Neural cell (in vitro differentiated cells): ENCODE data around the gene FZD7. TPM values are rescaled to one million over a fixed set of nuclear protein-coding genes. Genes with fewer than 3 reads are reported as not detected.

ENCODE experiments used
- H2AFZ ChIP-seq: fragments of 200-600, 300-800 bp; sonication (generic), shearing (Covaris generic); 2 replicates; pipeline ENCODE4 v1.6.0; 2014; ENCODE audit warnings: low read depth, mild to moderate bottlenecking, antibody characterized with exemption, low read length, moderate library complexity
- H3F3A ChIP-seq: fragments of 200-600 bp; shearing (Covaris generic); 2 replicates; pipeline ENCODE4 v1.6.1; 2016; ENCODE audit warnings: mild to moderate bottlenecking, moderate library complexity, mixed read lengths, antibody characterized with exemption, low read length; ENCODE audit not compliant: insufficient read depth, poor library complexity, severe bottlenecking
- H3K27ac ChIP-seq: fragments of 200-600, 300-800 bp; sonication (generic), shearing (Covaris generic); 2 replicates; pipeline ENCODE4 v1.5.1; 2014; ENCODE audit warnings: mild to moderate bottlenecking, low read length, moderate library complexity
- H3K27me3 ChIP-seq: fragments of 300-800, 200-600 bp; sonication (generic), shearing (Covaris generic); 2 replicates; pipeline ENCODE4 v1.6.0; 2014; ENCODE audit warnings: mild to moderate bottlenecking, low read depth, low read length, moderate library complexity; ENCODE audit not compliant: insufficient read depth
- H3K36me3 ChIP-seq: fragments of 300-800, 200-600 bp; sonication (generic), shearing (Covaris generic); 2 replicates; pipeline ENCODE4 v1.5.1; 2014; ENCODE audit warnings: mild to moderate bottlenecking, antibody characterized with exemption, low read length, moderate library complexity; ENCODE audit not compliant: insufficient read depth
- H3K4me2 ChIP-seq: fragments of 300-800, 200-600 bp; sonication (generic), shearing (Covaris generic); 2 replicates; pipeline ENCODE4 v1.6.0; 2014; ENCODE audit warnings: mild to moderate bottlenecking, low read length
- H3K4me3 ChIP-seq: fragments of 300-800, 200-600 bp; sonication (generic), shearing (Covaris generic); 2 replicates; pipeline ENCODE4 v1.5.1; 2014; ENCODE audit warnings: mild to moderate bottlenecking, low read length, moderate library complexity
- H3K79me2 ChIP-seq: fragments of 200-600 bp; shearing (Covaris generic); replicated peaks from 2 replicates; pipeline ENCODE4 v1.6.0; 2014; ENCODE audit warnings: mild to moderate bottlenecking, low read length, moderate library complexity; ENCODE audit not compliant: insufficient read depth
- H3K9ac ChIP-seq: fragments of 300-800, 200-600 bp; sonication (generic), shearing (Covaris generic); 2 replicates; pipeline ENCODE4 v1.6.1; 2016; ENCODE audit warnings: mild to moderate bottlenecking, low read length, mixed read lengths
- H3K9me2 ChIP-seq: fragments of 200-600 bp; shearing (Covaris generic); 2 replicates; pipeline ENCODE4 v1.6.1; 2016; ENCODE audit warnings: mild to moderate bottlenecking, low read length, mixed read lengths; ENCODE audit not compliant: insufficient read depth
- H3K9me3 ChIP-seq: fragments of 200-600, 300-800 bp; sonication (generic), shearing (Covaris generic); 2 replicates; pipeline ENCODE4 v1.6.1; 2016; ENCODE audit warnings: mild to moderate bottlenecking, mixed run types, low read length, moderate library complexity, mixed read lengths
- H4K20me1 ChIP-seq: fragments of 200-600 bp; shearing (Covaris generic); 2 replicates; pipeline ENCODE4 v1.6.1; 2016; ENCODE audit warnings: mild to moderate bottlenecking, mixed run types; ENCODE audit not compliant: insufficient read depth
- CTCF ChIP-seq: fragments of 450-650 bp; IDR thresholded peaks from 2 replicates; pipeline ENCODE4 v1.5.1; 2014; ENCODE audit warnings: antibody characterized with exemption, mild to moderate bottlenecking, moderate library complexity; ENCODE audit not compliant: poor library complexity, severe bottlenecking
- EP300 ChIP-seq: fragments of 450-650 bp; conservative IDR thresholded peaks from 2 replicates; pipeline ENCODE4 v1.6.1; 2014; ENCODE audit warnings: antibody characterized with exemption, mild to moderate bottlenecking, moderate library complexity; ENCODE audit not compliant: poor library complexity, severe bottlenecking
- EZH2 ChIP-seq: fragments of 200-600, 300-800 bp; shearing (Covaris generic), sonication (generic); IDR thresholded peaks from 2 replicates; pipeline ENCODE4 v1.6.1; 2014; ENCODE audit warnings: antibody characterized with exemption, low read length, borderline replicate concordance, mild to moderate bottlenecking; ENCODE audit not compliant: insufficient read depth, poor library complexity, severe bottlenecking
- MXI1 ChIP-seq: fragments of 450-650 bp; conservative IDR thresholded peaks from 2 replicates; pipeline ENCODE4 v1.6.1; 2014; ENCODE audit warnings: antibody characterized with exemption, mild to moderate bottlenecking; ENCODE audit not compliant: poor library complexity, severe bottlenecking
- POLR2AphosphoS5 ChIP-seq: IDR thresholded peaks from 2 replicates; pipeline ENCODE4 v1.6.1; 2012
- RAD21 ChIP-seq: fragments of 450-650 bp; conservative IDR thresholded peaks from 2 replicates; pipeline ENCODE4 v1.6.1; 2014; ENCODE audit warnings: antibody characterized with exemption, mild to moderate bottlenecking, moderate library complexity
- REST ChIP-seq: IDR thresholded peaks from 2 replicates; pipeline ENCODE4 v1.6.1; 2012; ENCODE audit warnings: borderline replicate concordance
- SMC3 ChIP-seq: fragments of 450-650 bp; conservative IDR thresholded peaks from 2 replicates; pipeline ENCODE4 v1.6.1; 2014; ENCODE audit warnings: antibody characterized with exemption, mild to moderate bottlenecking, moderate library complexity; ENCODE audit not compliant: poor library complexity
- TAF1 ChIP-seq: IDR thresholded peaks from 2 replicates; pipeline ENCODE4 v1.6.1; 2012; ENCODE audit warnings: low read depth
- polyA plus RNA-seq: library from polyadenylated mRNA; depleted of rRNA; stranded (reverse); fragments of >200 nt; gene quantifications from 2 replicates; pipeline ENCODE4 v1.2.3, GENCODE V29; 2014

FZD7 gene
- polyA plus RNA-seq, 1 donor from 2014 or later = 1.8 TPM

DNA sequence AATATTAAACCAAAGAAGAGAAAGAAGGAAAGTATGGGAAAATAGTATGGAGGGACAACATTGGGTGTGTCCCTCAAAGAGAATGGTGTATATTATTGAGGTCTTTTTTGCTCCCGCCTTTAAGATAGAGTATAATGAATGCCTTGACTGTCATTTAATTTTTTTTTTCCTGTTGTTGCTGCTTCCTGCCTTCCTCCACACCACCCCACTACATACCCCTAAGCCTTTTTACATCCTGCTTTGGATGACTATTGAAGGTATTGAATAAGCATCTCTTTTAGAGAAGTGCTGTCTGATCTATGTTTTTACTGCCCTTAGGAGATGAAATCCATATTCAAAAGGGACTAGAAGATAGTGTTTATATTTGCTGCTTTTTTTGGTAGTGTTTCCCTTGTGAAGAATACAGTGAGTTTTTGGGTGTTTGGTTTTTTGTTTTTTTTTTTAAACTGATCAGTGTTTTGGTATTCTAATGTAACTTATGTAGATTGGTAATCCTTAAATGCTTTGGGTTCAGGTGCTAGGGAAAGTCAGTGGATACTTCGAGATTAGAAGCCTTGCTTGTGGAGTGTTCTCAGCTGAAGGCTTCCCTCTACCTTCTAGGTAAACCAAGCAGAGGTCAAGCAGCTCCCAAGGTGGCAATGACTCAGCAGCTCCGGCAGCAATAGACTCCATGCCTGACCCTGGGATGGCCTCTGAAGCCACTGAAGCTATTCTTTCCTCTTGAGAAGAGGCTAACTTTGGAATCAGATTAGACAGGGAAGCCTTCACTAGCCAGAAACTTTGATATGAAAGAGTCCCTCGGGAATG is 5.0 kb downstream of the FZD7 start:
- no peaks in the 10 kb centered on the region for H3K9me2 ChIP-seq
- no peaks in the 10 kb centered on the region for H3K9me3 ChIP-seq
- H2AFZ ChIP-seq = no peak overlapping the region
- H3K4me2 ChIP-seq = no peak overlapping the region
- H3K27me3 ChIP-seq = peaks cover 43% of the 10 kb centered on the region
- H4K20me1 ChIP-seq = no peaks in the 10 kb centered on the region
- TF ChIP-seq TAF1 (no peak), RAD21 (no peak), SMC3 (no peak), POLR2AphosphoS5 (no peak), REST (no peak), MXI1 (no peak), CTCF (no peak), EZH2 (no peak), EP300 (no peak)
- H3K9ac ChIP-seq = no peak overlapping the region
- no peak overlapping the region for H3K27ac ChIP-seq
- H3K4me3 ChIP-seq = no peak overlapping the region
- peaks cover 21% of the 10 kb centered on the region for H3K79me2 ChIP-seq
- no peaks in the 10 kb centered on the region for H3F3A ChIP-seq
- no peaks in the 10 kb centered on the region for H3K36me3 ChIP-seq

GRCh38 chr2:202039278-202040078 is 5.8 kb downstream of the FZD7 start:
- peaks cover 21% of the 10 kb centered on the region for H3K79me2 ChIP-seq
- TF ChIP-seq EZH2 = no peak
- no peak for TF ChIP-seq CTCF
- TF ChIP-seq REST = no peak
- TF ChIP-seq POLR2AphosphoS5 = no peak
- no peak for TF ChIP-seq RAD21
- TF ChIP-seq MXI1 = no peak
- TF ChIP-seq SMC3 = no peak
- TF ChIP-seq TAF1 = no peak
- TF ChIP-seq EP300 = no peak

More at GRCh38 chr2:202039278-202040078, 5.8 kb downstream of the FZD7 start:
- Histone ChIP-seq H3F3A (no peaks in the 10 kb centered on the region), H3K36me3 (no peaks in the 10 kb centered on the region), H3K4me3 (peak overlapping the region; percentile 13), H4K20me1 (no peaks in the 10 kb centered on the region), H3K9ac (no peak overlapping the region), H3K27me3 (peaks cover 36% of the 10 kb centered on the region), H3K9me2 (no peaks in the 10 kb centered on the region), H3K9me3 (no peaks in the 10 kb centered on the region), H3K27ac (no peak overlapping the region), H2AFZ (no peak overlapping the region), H3K4me2 (no peak overlapping the region)
